NCI-H1105 treated with DMSO at 0.1 percent for 48 hours (cell line): Measurements from ENCODE around the gene SNX3.
A peak's percentile ranks its signal among the peaks of the same experiment; 100 is the strongest.

Source experiments
- DNase-seq: peaks from one replicate; lab custom pipeline; 2025; lab: John Stamatoyannopoulos, UW

SNX3 gene

GRCh38 chr6:108170332-108171290 is 90.2 kb downstream of the SNX3 start:
- DNase-seq, result no peak

GRCh38 chr6:108169464-108170331 is 91.1 kb downstream of the SNX3 start:
- DNase-seq, result no peak

DNA sequence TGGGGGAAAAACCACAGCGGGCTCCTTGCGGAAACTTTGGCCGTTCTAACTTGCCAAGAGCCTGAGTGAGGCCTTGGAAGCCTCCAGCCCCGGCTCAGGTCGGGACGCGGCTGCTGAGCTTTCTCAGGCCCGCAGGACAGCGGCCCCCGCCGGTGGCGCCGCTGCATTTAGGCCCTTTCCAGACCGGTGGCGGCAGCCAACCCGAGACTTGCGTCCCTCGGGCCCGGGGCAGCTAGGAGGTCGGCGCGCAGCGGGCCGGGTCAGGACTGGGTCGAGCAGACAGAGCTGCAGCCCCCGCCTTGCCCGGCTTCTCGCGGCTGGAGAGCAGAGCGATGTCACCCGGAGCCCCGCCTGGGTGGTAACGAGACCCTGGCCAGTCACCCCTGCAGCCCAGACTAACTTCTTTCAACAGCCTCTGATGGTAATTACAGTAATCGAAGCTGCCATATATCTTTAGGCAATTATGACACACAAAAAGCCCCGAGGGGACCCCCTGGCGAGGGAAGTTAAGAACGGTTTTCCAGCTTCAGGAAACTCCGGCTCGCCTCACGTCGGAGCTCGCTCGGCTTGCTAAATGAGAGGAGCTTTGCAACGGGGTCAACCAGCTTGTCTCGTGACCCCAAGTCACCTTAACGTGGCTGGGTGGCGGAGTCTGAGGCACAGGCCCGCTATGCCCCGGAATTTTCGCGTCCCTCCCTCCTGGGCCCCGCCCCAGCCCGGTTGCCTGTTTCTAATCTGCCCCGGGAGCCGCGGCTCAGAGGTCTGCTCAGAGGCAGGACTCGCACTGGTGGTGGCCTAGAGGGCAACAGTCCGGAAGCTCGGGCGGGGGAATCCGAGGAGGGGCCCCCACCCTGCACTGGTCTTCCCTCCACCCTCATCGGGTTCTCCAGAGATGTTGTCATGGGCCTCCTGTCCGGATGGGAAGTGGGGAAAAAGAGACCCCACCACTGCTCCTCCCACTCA is 92.1 kb downstream of the SNX3 start:
- DNase-seq, result no peak

GRCh38 chr6:108168090-108168463 is 92.8 kb downstream of the SNX3 start:
- DNase-seq, result no peak

- no peak for DNase-seq
Measured at GRCh38 chr6:108167449-108168089, 93.3 kb downstream of the SNX3 start.

GRCh38 chr6:108166664-108167448 is 94.0 kb downstream of the SNX3 start:
- DNase-seq, result no peak

DNA sequence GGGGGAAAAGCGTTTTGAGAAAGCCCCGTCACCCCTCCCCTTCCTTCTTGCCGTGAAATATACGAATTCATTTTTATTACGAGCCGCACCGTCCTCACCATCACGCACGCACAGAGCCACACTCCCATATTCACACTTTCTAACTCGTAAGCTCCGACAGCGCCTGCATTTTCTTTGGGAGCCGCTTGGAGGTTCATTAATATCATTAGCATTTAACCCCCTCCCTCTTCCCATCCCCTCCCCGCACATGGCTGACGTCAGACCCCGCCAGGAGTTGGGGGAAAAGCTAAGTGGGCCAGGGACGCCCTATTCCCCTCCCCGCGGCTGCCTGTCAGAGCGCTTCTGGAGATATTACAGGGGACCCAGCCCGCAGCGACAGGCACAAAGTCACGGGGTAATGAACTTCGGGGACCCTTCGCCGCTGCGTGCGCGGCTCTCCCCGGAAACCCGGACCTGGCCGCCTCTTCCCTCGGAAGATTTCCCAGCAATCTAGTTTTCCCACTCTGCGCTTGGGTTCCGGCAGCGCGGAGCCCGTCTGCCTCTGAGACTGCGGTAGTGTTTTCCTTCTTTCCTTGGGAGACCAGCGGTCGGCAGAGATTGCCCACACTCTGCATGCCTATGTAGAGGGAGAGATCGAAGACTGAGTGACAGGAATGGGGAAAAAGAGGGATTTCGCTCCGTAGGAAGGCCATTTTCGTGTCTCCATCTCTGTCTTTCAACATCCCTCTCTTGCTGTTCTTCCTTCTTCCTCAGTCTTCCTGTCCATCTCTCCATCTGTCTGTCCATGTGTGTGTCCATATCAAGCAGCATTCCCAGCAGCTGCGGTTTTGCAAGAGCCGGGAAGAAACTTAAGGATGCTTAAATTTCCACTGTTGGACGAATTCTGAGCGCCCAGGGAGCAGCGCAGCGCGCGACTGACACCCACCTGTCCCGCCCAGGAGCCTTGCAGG is 94.9 kb downstream of the SNX3 start, which contains the start of gene NR2E1:
TSS of gene NR2E1 (plus strand) at position 309 of the 950 bp plus-strand sequence. CDS start 744 bp downstream, outside the sequence.
- DNase-seq, result peak; percentile 64

DNA sequence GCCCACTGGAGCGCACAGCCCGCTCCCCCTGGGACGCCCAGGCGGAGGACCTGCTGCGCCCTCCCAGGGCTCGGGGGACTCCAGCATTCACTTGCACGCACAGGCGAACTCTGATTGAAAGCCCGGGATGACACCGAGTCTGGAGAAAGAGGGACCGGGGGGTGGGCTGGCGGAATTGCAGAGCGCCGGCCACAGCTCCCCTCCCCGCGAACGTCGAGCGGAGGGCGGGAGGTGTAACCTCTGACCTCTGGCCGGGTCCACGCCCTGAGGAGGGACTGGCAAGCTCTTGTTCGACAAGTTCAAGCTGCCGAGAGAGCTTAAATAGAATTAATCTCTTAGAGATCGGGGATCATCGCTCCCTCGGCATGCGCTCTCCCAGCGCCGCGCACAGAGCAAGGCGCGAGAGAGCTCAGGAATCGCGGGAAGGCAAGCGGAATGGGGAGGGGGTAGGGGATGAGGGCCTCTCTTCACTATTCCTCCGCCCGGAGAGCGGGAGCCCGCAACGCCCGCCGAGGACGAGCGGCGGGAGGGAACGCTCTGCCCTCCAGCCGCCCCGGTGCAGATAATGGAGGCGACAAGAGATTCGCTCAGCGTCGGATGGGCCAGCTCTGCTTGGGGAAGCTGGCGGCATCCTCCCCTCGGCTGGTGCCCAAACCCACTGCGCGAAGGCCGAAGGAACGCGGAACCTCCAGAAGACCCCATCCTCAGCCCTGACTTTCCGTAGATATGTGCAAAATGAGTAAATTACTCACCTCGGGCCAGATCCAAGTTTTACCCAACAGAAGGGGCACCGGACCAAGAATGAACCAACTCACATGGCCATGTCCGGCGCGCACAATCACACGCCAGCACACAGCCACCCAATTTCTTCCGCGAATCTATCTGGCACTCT is 95.8 kb downstream of the SNX3 start:
- DNase-seq, result no peak

- no peak for DNase-seq
Measured at GRCh38 chr6:108164543-108164814, 96.4 kb downstream of the SNX3 start.

DNA sequence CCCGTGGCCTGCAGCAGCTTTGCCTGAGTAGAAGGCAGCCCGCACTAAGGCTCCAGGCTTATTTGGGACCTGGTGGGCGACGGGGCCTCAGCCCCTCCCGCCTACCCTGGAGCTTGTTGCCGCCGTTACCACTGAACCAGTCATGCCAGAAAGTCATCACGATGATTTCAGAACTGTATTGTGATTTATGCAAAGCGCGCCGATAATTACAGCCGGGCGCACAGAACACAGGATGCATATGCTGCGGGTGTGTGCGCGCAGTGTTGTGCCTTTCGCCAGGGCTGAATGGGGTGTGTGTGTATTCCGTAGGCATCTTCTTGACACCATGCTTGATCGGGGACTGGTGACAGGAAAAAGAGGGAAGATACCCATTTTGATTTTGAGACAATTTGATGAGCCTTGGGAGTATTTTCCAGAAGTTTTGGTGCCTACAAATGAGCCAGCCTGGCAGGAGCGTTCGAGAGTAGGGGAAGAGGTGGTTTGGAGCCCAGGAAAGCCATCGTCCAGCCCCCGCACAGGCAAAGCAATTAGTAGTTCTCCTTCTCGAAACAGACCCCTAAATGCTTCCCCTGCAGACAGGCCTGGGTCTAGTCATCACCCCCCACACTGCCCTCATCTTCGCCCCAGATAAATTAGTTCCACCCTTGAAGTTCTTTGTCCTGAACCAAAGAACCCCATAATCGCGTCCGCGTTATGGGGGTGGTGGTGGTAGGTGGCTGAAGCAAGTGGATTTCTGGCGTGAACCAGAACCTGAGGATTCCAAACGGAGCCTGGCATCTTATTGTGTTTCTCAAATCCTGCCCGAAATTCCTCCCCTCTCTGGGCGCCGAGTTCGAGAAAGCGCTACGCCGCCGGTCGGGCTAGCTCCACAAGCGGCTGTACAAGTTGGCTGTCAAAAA is 96.9 kb downstream of the SNX3 start:
- DNase-seq, result no peak

DNA sequence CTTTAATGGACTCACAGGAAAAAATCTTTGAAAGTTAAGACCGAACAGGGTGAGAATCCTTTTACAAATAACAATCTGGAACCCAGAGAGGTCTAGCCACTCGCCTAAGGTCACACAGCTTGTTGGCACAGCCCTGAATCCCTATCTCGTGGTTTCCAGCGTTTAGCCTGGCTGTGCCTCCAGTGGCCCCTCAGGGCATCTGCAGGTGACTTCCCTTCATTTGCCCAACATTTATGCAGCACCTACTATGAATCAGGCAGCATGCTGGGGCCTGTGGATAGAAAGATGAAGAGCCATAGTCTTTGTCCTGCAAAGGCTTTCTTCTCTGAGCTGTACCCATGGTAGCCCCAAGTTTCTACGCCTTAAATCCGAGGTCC is 97.6 kb downstream of the SNX3 start:
- no peak for DNase-seq

GRCh38 chr6:108161724-108162282 is 99.0 kb downstream of the SNX3 start:
- DNase-seq, result no peak
